HEK293 (cell line): Measurements from ENCODE around the gene MITF.

ENCODE experiments used
- ZNF239 ChIP-seq: fragments of 450-650 bp; formaldehyde crosslinking; IDR thresholded peaks from 2 replicates; pipeline ENCODE4 v1.5.1; 2016; ENCODE audit warnings: missing biosample characterization, missing genetic modification characterization
- ZNF391 ChIP-seq: fragments of 450-650 bp; formaldehyde crosslinking; IDR thresholded peaks from 2 replicates; pipeline ENCODE4 v1.5.1; 2016; ENCODE audit warnings: low read depth, missing biosample characterization, missing genetic modification characterization, borderline replicate concordance
- TF ChIP-seq, protein P1 (sequence below): fragments of 450-650 bp; formaldehyde crosslinking; IDR thresholded peaks from 2 replicates; pipeline ENCODE4 v1.5.1; 2016; ENCODE audit warnings: missing biosample characterization, missing genetic modification characterization
- TF ChIP-seq, protein P2 (sequence below): fragments of 450-650 bp; formaldehyde crosslinking; IDR thresholded peaks from 2 replicates; pipeline ENCODE4 v1.5.1; 2016; ENCODE audit warnings: missing biosample characterization, missing genetic modification characterization

DNA sequence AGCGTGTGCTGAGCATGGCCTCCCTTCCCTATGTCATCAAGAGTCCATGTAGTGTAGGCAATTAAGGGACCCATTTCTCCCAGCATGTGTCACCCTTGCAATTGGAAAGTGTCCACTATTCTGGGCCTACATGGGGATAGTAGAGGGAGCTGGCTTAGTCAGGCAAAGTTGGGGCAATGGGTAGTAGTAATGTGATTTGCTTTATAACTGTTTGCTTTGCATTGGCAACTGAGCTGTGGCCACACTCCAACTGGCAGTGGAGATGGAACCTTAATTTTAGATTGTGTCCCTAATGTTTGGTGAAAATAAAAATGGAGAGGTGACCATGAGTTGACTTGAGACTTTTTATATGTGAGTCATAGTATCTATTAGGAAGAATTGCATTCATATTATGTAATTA, 162.5 kb downstream of the MITF start:
- no peak for TF ChIP-seq ZNF391 (tag by site-specific recombination)
- TF ChIP-seq, protein P1, sequence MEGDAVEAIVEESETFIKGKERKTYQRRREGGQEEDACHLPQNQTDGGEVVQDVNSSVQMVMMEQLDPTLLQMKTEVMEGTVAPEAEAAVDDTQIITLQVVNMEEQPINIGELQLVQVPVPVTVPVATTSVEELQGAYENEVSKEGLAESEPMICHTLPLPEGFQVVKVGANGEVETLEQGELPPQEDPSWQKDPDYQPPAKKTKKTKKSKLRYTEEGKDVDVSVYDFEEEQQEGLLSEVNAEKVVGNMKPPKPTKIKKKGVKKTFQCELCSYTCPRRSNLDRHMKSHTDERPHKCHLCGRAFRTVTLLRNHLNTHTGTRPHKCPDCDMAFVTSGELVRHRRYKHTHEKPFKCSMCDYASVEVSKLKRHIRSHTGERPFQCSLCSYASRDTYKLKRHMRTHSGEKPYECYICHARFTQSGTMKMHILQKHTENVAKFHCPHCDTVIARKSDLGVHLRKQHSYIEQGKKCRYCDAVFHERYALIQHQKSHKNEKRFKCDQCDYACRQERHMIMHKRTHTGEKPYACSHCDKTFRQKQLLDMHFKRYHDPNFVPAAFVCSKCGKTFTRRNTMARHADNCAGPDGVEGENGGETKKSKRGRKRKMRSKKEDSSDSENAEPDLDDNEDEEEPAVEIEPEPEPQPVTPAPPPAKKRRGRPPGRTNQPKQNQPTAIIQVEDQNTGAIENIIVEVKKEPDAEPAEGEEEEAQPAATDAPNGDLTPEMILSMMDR (tag by site-specific recombination): no peak
- no peak for TF ChIP-seq ZNF239 (tag by site-specific recombination)
- TF ChIP-seq, protein P2, sequence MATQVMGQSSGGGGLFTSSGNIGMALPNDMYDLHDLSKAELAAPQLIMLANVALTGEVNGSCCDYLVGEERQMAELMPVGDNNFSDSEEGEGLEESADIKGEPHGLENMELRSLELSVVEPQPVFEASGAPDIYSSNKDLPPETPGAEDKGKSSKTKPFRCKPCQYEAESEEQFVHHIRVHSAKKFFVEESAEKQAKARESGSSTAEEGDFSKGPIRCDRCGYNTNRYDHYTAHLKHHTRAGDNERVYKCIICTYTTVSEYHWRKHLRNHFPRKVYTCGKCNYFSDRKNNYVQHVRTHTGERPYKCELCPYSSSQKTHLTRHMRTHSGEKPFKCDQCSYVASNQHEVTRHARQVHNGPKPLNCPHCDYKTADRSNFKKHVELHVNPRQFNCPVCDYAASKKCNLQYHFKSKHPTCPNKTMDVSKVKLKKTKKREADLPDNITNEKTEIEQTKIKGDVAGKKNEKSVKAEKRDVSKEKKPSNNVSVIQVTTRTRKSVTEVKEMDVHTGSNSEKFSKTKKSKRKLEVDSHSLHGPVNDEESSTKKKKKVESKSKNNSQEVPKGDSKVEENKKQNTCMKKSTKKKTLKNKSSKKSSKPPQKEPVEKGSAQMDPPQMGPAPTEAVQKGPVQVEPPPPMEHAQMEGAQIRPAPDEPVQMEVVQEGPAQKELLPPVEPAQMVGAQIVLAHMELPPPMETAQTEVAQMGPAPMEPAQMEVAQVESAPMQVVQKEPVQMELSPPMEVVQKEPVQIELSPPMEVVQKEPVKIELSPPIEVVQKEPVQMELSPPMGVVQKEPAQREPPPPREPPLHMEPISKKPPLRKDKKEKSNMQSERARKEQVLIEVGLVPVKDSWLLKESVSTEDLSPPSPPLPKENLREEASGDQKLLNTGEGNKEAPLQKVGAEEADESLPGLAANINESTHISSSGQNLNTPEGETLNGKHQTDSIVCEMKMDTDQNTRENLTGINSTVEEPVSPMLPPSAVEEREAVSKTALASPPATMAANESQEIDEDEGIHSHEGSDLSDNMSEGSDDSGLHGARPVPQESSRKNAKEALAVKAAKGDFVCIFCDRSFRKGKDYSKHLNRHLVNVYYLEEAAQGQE (tag by site-specific recombination): no peak
